PC-3 (cell line): Measurements from ENCODE around the gene SLC39A6.

Source experiments
- CTCF ChIP-seq: fragments of 300-600 bp; sonication (generic); conservative IDR thresholded peaks from 2 replicates; pipeline ENCODE4 v1.5.1; 2017; ENCODE audit warnings: antibody characterized with exemption, low read depth, mild to moderate bottlenecking, low read length
- EZH2 ChIP-seq: fragments of 300-600 bp; sonication (generic); IDR thresholded peaks from one replicate; pipeline ENCODE4 v1.6.1; 2017; ENCODE audit warnings: antibody characterized with exemption, mild to moderate bottlenecking, low read length; ENCODE audit not compliant: unreplicated experiment
- EZH2phosphoT487 ChIP-seq: fragments of 300-600 bp; sonication (generic); IDR thresholded peaks from 2 replicates; pipeline ENCODE4 v1.6.1; 2018; ENCODE audit warnings: mild to moderate bottlenecking, antibody characterized with exemption, low read length, borderline replicate concordance

GRCh38 chr18:36094431-36094830 is 34.7 kb downstream of the SLC39A6 start:
- TF ChIP-seq CTCF, result no peak
- no peak for TF ChIP-seq EZH2
- no peak for TF ChIP-seq EZH2phosphoT487
